ENCODE results near the gene LAMA1.

Gene LAMA1

DNA sequence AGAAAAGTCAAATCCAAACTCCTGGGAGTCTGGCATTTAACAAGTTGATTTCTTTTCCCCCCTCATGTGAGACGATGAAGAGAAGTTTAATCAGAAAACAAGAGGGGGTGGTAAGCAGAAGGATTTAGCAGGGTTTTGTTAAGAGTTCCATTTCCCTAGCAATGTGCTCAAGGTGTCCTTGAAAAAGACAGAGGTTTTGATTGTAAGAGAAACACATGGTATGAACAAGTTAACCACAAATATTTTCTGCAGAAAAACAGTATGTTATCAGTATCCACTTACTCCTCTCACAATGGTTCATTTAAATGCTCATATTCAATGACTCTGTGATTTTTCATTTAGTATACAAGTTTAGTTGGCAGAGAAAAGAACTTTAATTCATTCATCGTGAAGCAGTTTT, 26.8 kb downstream of the LAMA1 start:
- no peak overlapping the region for H3K4me3 ChIP-seq (ENCODE audit: low read length)
- no peaks in the 10 kb centered on the region for H3K36me3 ChIP-seq (replicated peaks; ENCODE audit: insufficient read depth, low read length)
- DNase-seq, result no peak
- H2AFZ ChIP-seq (ENCODE audit: low read length), result no peak overlapping the region
- no peaks in the 10 kb centered on the region for H3K9me3 ChIP-seq (replicated peaks; ENCODE audit: insufficient read depth, low read length)
- no peak for TF ChIP-seq CTCF (IDR thresholded peaks at IDR 0.05; ENCODE audit: low read length)
- no peak for TF ChIP-seq EZH2phosphoT487 (IDR thresholded peaks at IDR 0.05; ENCODE audit: low read length)
- TF ChIP-seq EZH2 (optimal IDR thresholded peaks at IDR 0.05; ENCODE audit: low read depth, low read length), result no peak
- no peak overlapping the region for H3K27ac ChIP-seq (ENCODE audit: low read length)
- H4K20me1 ChIP-seq (ENCODE audit: insufficient read depth, low read length), result no peaks in the 10 kb centered on the region
- H3K27me3 ChIP-seq (replicated peaks; ENCODE audit: insufficient read depth, low read length), result no peaks in the 10 kb centered on the region
- H3K79me2 ChIP-seq (ENCODE audit: low read length), result no peaks in the 10 kb centered on the region
- H3K9me2 ChIP-seq (replicated peaks; ENCODE audit: insufficient read depth, low read length), result no peaks in the 10 kb centered on the region
- no peak overlapping the region for H3K9ac ChIP-seq (ENCODE audit: low read length)
- no peaks in the 10 kb centered on the region for H3K4me1 ChIP-seq (ENCODE audit: low read length)
- H3F3A ChIP-seq (ENCODE audit: insufficient read depth, low read length), result no peaks in the 10 kb centered on the region
- no peak overlapping the region for H3K4me2 ChIP-seq (ENCODE audit: low read depth, low read length)

DNA sequence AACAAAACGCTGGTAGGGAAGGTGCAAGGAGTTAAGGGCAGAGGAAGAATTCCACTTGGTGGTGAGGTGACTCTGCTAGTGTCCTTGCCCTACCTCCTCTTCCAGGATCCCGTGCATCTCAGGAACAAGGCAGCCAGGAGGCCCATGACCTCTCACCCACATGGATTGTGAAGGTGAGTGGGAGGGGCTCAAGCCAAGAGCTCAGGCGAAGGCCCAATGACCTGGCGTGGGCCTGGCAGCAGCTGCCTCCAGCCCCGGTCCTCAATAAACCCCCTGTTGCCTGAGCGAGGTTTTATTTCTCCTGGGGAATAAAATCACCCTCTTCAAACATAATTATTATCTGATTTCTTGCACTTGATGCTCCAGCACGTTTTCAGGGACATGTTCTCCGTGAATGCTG, 28.2 kb downstream of the LAMA1 start:
- no peak overlapping the region for H2AFZ ChIP-seq (ENCODE audit: low read length)
- H3K27me3 ChIP-seq (replicated peaks; ENCODE audit: insufficient read depth, low read length), result no peaks in the 10 kb centered on the region
- no peak for DNase-seq
- no peak overlapping the region for H3K9ac ChIP-seq (ENCODE audit: low read length)
- no peak overlapping the region for H3K4me3 ChIP-seq (ENCODE audit: low read length)
- H3K9me3 ChIP-seq (replicated peaks; ENCODE audit: insufficient read depth, low read length), result no peaks in the 10 kb centered on the region
- no peaks in the 10 kb centered on the region for H3K4me1 ChIP-seq (ENCODE audit: low read length)
- H3K4me2 ChIP-seq (ENCODE audit: low read depth, low read length), result no peak overlapping the region
- no peak overlapping the region for H3K27ac ChIP-seq (ENCODE audit: low read length)
- no peaks in the 10 kb centered on the region for H3K36me3 ChIP-seq (replicated peaks; ENCODE audit: insufficient read depth, low read length)
- TF ChIP-seq EZH2 (optimal IDR thresholded peaks at IDR 0.05; ENCODE audit: low read depth, low read length), result no peak
- TF ChIP-seq EZH2phosphoT487 (IDR thresholded peaks at IDR 0.05; ENCODE audit: low read length), result no peak
- no peak for TF ChIP-seq CTCF (IDR thresholded peaks at IDR 0.05; ENCODE audit: low read length)
- H3K79me2 ChIP-seq (ENCODE audit: low read length), result no peaks in the 10 kb centered on the region
- H4K20me1 ChIP-seq (ENCODE audit: insufficient read depth, low read length), result no peaks in the 10 kb centered on the region
- no peaks in the 10 kb centered on the region for H3K9me2 ChIP-seq (replicated peaks; ENCODE audit: insufficient read depth, low read length)
- no peaks in the 10 kb centered on the region for H3F3A ChIP-seq (ENCODE audit: insufficient read depth, low read length)

- Histone ChIP-seq H3K4me3 (ENCODE audit: low read length) (no peak overlapping the region), H3K9me3 (replicated peaks; ENCODE audit: insufficient read depth, low read length) (no peaks in the 10 kb centered on the region), H3K4me2 (ENCODE audit: low read depth, low read length) (no peak overlapping the region), H3K9ac (ENCODE audit: low read length) (no peak overlapping the region), H3K9me2 (replicated peaks; ENCODE audit: insufficient read depth, low read length) (no peaks in the 10 kb centered on the region), H3K79me2 (ENCODE audit: low read length) (no peaks in the 10 kb centered on the region), H3K27me3 (replicated peaks; ENCODE audit: insufficient read depth, low read length) (no peaks in the 10 kb centered on the region), H4K20me1 (ENCODE audit: insufficient read depth, low read length) (no peaks in the 10 kb centered on the region), H3K4me1 (ENCODE audit: low read length) (no peaks in the 10 kb centered on the region), H3F3A (ENCODE audit: insufficient read depth, low read length) (no peaks in the 10 kb centered on the region), H3K27ac (ENCODE audit: low read length) (no peak overlapping the region), H3K36me3 (replicated peaks; ENCODE audit: insufficient read depth, low read length) (no peaks in the 10 kb centered on the region), H2AFZ (ENCODE audit: low read length) (no peak overlapping the region)
- TF ChIP-seq EZH2phosphoT487 (IDR thresholded peaks at IDR 0.05; ENCODE audit: low read length) (no peak), CTCF (IDR thresholded peaks at IDR 0.05; ENCODE audit: low read length) (no peak), EZH2 (optimal IDR thresholded peaks at IDR 0.05; ENCODE audit: low read depth, low read length) (no peak)
- DNase-seq, result no peak
These were observed 33.2 kb downstream of the LAMA1 start for GRCh38 chr18:7084080-7085065.

All from MM.1S (cell line).